GM19240 (cell line): ENCODE measurements around the gene CLCF1.
A peak's percentile ranks its signal among the peaks of the same experiment; 100 is the strongest.
"Not testable (repeated sequence)": the region's sequence is repeated elsewhere in the genome, so short reads cannot be mapped to it uniquely, and the experiment has no call there.

Source experiments
- DNase-seq: peaks from one replicate; pipeline ENCODE4 v3.0.0; 2011; ENCODE audit warnings: low spot score; ENCODE audit not compliant: insufficient read length

Gene CLCF1

GRCh38 chr11:67332081-67332691 lies 41.2 kb downstream of the CLCF1 start:
- no peak for DNase-seq

- DNase-seq, result no peak
Observed at GRCh38 chr11:67323526-67323925, 49.9 kb downstream of the CLCF1 start.

GRCh38 chr11:67322049-67322448 lies 51.3 kb downstream of the CLCF1 start:
- DNase-seq, result no peak

- DNase-seq, result no peak
Observed at GRCh38 chr11:67321313-67321871, 52.0 kb downstream of the CLCF1 start.

- DNase-seq, result no peak
Observed at GRCh38 chr11:67320691-67321090, 52.7 kb downstream of the CLCF1 start.

GRCh38 chr11:67320011-67320410 lies 53.4 kb downstream of the CLCF1 start:
- DNase-seq, result no peak

- DNase-seq, result not testable (repeated sequence)
Observed at GRCh38 chr11:67318876-67319275, 54.5 kb downstream of the CLCF1 start.

- DNase-seq, result peak; percentile 29
Observed at GRCh38 chr11:67317888-67318555, 55.4 kb downstream of the CLCF1 start.

GRCh38 chr11:67317205-67317887 lies 56.1 kb downstream of the CLCF1 start:
- peak; percentile 99 for DNase-seq

- no peak for DNase-seq
Observed at GRCh38 chr11:67316882-67317204, 56.6 kb downstream of the CLCF1 start.

GRCh38 chr11:67315325-67315909 lies 58.0 kb downstream of the CLCF1 start:
- no peak for DNase-seq

GRCh38 chr11:67314218-67314617 lies 59.2 kb downstream of the CLCF1 start:
- DNase-seq, result no peak
